GM10847 (cell line): Measurements from ENCODE around the gene GLCE.

Experiments
- POLR2A ChIP-seq: IDR thresholded peaks from 2 replicates; pipeline ENCODE4 v1.6.1; 2011; ENCODE audit not compliant: insufficient read length; ENCODE audit errors: extremely low read depth

Gene GLCE

GRCh38 chr15:69148465-69148864, 12.0 kb upstream of the GLCE start:
- TF ChIP-seq POLR2A, result no peak

- no peak for TF ChIP-seq POLR2A
These were observed 11.3 kb upstream of the GLCE start for GRCh38 chr15:69149163-69149562.

- TF ChIP-seq POLR2A, result no peak
These were observed 10.6 kb upstream of the GLCE start for GRCh38 chr15:69149803-69150202.

GRCh38 chr15:69150336-69150735, 10.1 kb upstream of the GLCE start:
- no peak for TF ChIP-seq POLR2A

- no peak for TF ChIP-seq POLR2A
These were observed 9.6 kb upstream of the GLCE start for GRCh38 chr15:69150841-69151240.

GRCh38 chr15:69153046-69153445, 7.4 kb upstream of the GLCE start:
- TF ChIP-seq POLR2A, result no peak

- no peak for TF ChIP-seq POLR2A
These were observed 6.4 kb upstream of the GLCE start for GRCh38 chr15:69154078-69154477.

GRCh38 chr15:69154684-69155083, 5.8 kb upstream of the GLCE start:
- no peak for TF ChIP-seq POLR2A

- no peak for TF ChIP-seq POLR2A
These were observed 3.6 kb upstream of the GLCE start for GRCh38 chr15:69156736-69157381.

GRCh38 chr15:69158201-69158842, 2.1 kb upstream of the GLCE start:
- no peak for TF ChIP-seq POLR2A

GRCh38 chr15:69158843-69159240, 1.6 kb upstream of the GLCE start:
- no peak for TF ChIP-seq POLR2A

- TF ChIP-seq POLR2A, result no peak
These were observed 662 bp upstream of the GLCE start for GRCh38 chr15:69159805-69160140.

- TF ChIP-seq POLR2A, result no peak
These were observed 843 bp downstream of the GLCE start for GRCh38 chr15:69161079-69161877.

- no peak for TF ChIP-seq POLR2A
These were observed 1.4 kb downstream of the GLCE start for GRCh38 chr15:69161878-69162213.

- no peak for TF ChIP-seq POLR2A
These were observed 2.8 kb downstream of the GLCE start for GRCh38 chr15:69163141-69163669.
